ENCODE measurements around the gene IRS2.
A peak's percentile ranks its signal among the peaks of the same experiment; 100 is the strongest.

DNA sequence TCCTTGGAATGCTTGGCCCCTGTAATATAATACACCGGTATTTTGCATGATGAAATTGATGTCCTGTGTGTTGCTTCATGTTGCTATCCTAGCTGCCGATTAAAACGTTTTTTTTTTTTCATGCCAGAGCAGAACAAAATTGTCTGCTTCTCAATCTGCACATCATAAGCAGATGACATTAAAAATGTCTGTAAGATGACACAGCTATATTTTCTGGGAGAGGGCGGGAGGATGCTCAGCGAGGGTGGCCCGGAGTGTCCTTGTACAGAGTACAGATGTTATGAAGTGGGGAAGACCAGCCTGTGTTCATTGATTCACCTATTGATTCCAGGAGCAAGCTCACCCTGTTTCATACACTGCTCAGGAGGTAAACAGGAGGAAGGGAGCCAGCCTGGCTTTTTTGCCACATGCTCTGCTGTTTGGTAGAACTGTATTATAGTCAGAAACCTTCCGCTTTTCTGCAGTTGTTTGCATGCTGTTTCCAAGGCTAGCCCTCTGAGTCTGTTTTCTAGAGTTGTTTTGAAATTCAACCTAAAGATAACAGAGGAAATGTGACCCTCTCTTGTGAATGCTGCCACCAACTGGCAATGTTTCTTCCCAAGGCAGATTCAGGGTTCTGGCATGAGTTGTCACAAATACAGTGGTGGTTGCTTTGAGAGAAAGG is 4.7 kb upstream of the IRS2 start:
- TF ChIP-seq CTCF (IDR thresholded peaks at IDR 0.05; ENCODE audit: insufficient read depth, low read depth, low read length) (peak; percentile 43), EZH2 (IDR thresholded peaks at IDR 0.05; ENCODE audit: insufficient read depth, low read length) (no peak)

Data from astrocyte (in vitro differentiated cells and primary cell).